ENCODE results near the gene LY9.

DNA sequence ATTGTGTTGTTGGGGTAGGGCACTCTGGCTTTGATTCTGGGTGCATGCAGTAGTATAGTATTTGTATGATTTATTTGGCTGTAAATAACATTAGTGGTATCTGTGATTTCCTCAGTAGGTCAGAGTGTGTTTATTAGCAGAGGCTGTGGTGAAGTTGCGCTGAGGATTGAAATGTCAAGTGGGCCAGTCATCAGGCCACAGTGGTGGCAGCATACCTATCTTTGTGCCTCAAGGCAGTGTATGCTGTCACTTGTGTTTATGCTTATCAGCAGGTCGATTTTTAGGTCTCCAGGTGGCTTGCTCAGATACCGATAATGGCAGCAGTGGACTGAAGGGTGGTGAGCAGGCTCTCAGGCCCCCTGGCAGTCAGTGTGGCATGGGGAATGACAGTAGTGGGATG lies 11.3 kb downstream of the LY9 start:
- no peak for TF ChIP-seq EZH2 (IDR thresholded peaks at IDR 0.05; ENCODE audit: low read depth)
- TF ChIP-seq, protein P1, sequence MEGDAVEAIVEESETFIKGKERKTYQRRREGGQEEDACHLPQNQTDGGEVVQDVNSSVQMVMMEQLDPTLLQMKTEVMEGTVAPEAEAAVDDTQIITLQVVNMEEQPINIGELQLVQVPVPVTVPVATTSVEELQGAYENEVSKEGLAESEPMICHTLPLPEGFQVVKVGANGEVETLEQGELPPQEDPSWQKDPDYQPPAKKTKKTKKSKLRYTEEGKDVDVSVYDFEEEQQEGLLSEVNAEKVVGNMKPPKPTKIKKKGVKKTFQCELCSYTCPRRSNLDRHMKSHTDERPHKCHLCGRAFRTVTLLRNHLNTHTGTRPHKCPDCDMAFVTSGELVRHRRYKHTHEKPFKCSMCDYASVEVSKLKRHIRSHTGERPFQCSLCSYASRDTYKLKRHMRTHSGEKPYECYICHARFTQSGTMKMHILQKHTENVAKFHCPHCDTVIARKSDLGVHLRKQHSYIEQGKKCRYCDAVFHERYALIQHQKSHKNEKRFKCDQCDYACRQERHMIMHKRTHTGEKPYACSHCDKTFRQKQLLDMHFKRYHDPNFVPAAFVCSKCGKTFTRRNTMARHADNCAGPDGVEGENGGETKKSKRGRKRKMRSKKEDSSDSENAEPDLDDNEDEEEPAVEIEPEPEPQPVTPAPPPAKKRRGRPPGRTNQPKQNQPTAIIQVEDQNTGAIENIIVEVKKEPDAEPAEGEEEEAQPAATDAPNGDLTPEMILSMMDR (conservative IDR thresholded peaks at IDR 0.05): no peak
